Eye (tissue), 1 donor: ENCODE data around the gene PTPRR.
A peak's percentile ranks its signal among the peaks of the same experiment; 100 is the strongest.

ENCODE experiments used
- DNase-seq: peaks from one replicate; pipeline ENCODE4 v3.0.0-alpha.2; 2015

PTPRR gene

DNA sequence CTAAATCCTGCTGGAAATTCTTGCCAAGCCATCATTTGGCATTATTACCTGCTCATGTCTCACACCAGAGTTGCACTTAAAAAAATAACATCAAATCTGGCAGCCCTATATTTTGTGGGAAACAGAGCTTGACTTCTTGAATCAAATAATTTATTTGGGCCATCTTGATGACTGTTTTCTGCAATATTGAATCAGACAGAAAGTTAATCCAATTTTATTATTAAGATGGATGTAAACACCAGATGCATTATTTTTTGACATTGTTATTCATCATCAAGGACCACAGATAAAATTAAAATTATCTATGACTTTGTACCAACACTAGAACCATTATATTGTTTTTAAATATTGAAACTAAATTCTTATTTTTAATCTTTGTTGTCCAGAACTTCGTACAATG, 132.9 kb downstream of the PTPRR start:
- no peak for DNase-seq

DNA sequence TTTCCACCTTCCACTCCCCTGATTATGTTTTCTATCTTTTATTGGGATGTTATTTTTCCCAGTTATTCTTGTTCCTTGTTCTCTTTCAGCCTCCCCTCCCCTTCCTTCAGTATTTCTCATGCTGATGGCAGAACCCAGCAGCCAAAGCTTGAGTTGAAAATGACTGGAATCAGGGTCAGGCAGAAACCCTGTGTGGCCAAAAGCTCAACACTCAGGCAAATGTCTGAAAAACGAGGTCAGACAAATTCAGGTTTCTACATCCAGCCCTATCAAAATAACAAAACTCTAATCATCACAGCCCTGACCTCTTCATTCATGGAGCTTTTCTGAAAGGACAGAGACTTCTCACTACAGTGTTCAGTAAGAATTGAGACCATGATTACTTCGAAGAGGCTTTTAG, 134.6 kb downstream of the PTPRR start:
- DNase-seq = peak; percentile 10

DNA sequence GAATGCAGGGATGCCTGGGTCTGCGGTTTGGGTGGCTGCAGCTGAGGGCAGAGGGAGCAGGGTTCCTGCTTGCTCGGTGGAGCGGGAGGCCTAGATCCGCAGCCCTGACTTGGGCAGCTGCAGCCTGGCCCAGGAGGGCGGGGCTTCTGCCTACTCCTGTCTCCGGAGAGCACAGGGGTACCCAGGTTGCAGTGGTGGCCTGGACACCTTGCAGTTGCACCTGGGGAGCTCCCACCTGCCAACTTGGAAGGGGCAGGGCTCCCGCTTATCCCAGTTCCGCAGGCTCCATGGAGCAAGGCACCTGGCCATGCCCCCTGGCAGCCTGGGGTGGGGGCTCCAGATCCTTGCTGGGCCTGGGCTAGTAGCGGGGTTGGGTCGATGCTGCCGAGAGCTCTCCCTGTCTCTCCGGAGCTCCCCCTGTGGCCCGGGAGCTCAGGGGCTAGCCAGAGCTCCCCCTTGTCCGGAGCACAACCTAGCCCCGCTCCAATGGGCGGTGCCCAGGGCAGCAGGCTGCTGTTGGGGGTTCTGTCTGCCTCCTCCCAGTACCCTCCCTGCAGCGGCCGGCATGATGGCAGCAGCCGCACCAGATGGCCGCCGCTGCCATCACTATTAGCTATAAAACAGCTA, 136.4 kb downstream of the PTPRR start:
- no peak for DNase-seq

DNA sequence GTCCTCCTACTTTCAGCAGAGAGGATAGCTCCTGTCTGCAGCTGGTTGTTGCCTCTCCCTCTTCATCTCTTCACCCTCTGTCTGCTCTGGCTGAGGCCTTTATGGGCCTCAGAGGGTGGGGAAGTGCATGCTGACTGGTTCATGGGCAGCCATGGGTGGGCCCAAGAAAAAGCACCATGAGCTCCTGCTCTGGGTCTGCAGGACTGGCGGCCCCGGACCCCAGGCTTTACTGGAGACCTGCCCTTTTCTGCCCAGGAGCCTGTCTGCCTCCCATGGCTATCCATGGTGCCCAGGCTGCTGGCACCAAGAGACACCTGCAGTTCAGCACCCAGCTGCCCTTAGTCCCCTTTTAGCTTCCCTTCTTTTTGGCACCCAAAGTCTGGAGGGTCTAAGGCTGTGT, 137.1 kb downstream of the PTPRR start:
- no peak for DNase-seq

DNA sequence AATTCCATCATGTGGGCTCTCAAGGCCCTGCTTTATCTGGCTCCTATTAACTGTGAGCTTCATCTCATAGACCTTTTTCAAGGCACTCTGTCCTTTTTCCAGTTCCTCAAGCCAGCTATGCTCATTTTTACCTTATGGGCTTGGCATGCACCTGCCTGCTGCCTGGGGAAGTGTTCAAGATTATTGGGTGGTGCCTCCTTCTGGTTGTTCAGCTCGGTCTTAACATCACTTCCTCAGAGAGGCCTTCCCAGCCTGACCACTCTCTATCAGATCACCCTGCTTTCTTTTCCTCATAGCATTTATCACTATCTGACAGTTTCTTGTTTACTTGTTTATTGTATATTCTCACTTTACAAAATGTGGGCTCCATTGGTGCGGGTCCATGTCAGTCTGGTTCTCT, 141.3 kb downstream of the PTPRR start:
- DNase-seq = no peak

DNA sequence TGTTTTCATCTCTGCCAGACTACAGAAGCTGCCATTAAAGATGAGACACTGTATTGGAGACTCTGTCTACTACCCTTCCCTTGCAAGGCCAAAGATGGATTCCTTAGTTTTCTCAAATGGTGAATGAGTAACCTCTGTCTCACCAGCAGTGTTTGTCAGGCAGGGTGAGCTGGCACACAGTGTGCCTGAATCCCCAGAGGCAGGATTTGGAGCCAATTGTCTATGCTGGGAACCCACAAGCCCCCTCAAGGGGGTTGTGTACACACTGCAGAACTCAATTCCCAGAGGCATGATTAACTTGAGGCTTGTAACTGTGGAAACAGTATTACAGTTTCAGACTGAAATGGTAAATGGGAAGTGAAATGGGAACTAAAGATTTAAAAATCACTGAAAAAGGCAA, 146.5 kb downstream of the PTPRR start:
- no peak for DNase-seq

DNA sequence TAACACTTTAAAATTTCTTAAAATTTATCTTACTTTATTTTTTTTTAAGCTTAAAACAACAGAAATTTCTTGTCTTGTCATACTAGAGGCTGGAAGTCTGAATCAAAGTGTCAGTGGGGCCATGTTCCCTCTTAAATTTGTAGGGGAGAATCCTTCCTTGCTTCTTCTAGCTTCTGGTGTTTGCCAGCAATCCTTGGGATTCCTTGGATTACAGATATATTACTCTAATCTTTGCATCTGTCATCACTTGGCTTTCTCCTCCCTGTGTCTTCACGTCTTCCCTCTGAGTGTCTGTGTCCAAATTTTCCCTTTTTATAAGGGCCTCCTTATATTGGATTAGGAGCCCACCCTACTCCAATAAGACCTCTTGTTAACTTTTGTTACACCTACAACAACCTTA, 147.7 kb downstream of the PTPRR start:
- no peak for DNase-seq

DNA sequence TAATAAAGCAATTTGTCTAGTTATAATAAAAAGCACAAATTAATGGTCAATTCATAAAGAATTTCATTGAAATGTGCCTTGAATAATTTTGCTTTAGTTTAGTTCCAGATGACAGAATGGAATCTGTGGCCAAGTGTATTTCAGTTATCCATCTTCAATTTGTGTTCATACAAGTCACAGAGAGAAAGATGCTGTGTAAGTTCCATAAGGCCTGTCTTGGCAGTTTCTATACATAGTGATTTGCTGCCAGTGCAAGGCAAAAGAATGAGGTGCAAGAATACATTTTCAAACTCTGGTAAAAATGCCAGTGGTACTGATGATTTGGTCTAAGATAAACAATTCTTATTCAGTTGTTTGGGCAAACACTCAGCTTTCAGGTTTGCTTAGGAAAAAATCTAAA, 149.0 kb downstream of the PTPRR start:
- DNase-seq = no peak

DNA sequence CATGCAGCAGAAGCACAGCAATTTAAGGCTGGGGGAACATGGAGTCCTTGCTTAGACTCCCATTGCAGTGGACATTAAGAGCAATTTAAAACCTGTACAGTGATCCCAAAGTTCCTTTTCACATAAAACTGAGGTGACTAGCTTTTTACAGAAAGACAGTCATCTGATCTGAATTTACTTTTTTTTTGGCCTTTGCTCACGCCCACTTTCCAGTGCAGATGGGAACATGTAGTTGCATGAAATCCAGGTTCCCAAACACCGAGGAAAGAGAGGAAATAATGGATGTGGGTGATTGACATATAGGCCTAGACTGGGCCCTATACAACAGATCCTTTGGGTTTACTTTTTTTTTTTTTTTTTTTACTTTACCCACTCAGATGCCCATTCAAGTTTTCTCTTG, 156.9 kb downstream of the PTPRR start:
- DNase-seq = no peak

DNA sequence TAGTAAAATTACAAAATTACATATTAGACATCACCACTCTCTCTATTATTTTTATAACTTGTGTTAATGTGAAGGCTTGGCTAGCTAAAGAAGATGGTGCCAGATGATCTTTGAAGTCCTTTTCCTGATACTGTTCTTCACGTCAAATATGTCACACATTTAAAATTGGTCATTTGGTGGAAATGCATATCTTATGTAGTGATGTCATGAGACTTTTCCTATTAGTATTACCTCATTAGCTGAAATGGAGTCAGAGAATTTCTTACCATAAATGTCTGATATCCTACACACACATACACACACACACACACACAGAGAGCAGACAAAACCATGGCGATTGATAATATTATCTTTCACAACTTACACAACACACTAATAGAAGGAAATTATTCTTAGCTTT, 158.5 kb downstream of the PTPRR start:
- DNase-seq = no peak

- DNase-seq = no peak
Measured at GRCh38 chr12:70759161-70759918, 161.2 kb downstream of the PTPRR start.

DNA sequence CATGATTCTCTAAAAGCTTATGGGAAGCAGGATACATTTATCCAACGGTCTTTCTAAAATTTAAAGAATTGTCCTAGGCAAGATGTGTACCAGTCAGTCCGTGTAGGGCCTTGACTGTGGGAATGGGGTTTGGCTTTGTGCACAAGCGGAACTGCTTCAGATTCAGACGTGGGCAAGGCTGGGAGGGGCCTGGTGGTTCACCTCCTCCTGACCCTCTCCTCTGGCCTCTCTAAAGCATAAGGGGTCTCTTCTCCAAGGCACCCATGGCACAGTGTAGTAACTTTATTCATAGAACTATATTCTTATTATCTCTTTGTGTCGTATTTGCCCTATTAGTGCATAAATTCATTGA, 162.1 kb downstream of the PTPRR start:
- no peak for DNase-seq

DNA sequence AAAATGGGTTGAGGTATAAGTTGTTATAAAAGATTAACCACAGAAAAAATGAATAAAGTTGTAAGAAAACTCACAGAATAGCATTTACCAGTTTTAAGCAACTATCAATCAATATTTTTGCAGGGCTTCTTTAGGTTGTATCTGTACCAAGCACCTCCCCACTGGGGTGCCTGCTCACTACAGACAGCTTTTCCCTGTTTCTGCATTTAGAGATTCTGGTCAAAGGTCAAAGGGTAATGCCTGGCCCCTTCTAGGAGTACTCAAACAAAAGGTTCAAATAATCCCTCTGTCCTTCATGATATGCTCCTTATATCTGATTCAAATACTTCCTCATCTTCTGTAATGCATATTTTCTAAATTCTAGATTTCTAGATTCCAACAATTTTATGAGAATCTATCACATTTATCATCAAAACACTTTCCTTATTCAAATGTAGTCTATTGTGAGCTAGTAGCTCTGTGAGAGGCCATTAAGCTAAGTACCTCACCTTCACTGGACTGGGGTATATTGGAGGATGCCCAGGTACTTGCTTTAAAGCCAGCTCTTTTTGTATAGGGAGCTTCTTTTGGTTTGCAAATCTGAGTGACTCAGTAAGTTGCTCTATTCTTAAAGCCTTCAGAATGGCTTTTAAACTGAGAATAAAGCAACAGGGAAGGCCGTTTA, 162.6 kb downstream of the PTPRR start:
- DNase-seq = no peak

GRCh38 chr12:70756791-70757190, 163.7 kb downstream of the PTPRR start:
- DNase-seq = no peak

DNA sequence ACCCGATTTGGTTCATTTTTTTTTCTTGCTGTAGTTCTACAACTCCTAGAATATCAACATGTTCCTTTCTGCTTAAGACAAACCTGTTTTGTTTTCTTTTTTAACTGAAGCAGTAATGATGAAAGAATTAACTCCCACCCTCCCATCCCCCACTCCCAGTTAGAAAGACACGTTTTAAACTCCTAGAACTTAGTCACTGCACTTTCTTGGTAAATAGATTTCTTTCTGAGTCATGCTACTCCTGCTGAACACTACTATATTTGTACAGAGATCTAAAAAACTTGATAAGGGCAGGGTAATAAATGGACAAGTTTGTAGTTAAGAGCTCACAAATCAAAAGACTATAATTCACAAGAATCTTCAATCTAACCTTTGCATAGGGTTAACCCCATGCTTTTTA, 164.4 kb downstream of the PTPRR start:
- no peak for DNase-seq

GRCh38 chr12:70754330-70754741, 166.2 kb downstream of the PTPRR start:
- no peak for DNase-seq

DNA sequence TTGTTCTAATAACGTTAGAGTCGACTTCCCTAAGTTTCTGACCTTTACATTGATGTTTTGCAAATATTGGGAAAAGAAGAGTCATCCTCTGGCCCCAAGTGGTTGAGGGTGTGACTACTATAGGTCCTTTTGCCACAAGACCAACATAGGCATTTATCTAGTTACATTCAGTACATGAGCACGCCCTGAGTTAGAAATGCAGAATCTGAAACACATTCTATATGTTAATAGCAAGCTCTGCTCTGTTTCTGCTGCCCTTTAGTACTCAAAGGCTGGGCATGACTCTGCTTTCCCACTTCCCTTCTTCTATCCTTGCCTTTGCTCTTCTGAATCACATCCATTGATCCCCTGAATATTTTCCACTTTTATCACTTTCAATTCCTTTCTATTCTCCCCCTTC, 168.2 kb downstream of the PTPRR start:
- DNase-seq = no peak

GRCh38 chr12:70749931-70750330, 170.6 kb downstream of the PTPRR start:
- DNase-seq = no peak

GRCh38 chr12:70748809-70749208, 171.7 kb downstream of the PTPRR start:
- DNase-seq = no peak

GRCh38 chr12:70747445-70748260, 172.9 kb downstream of the PTPRR start:
- DNase-seq = no peak

DNA sequence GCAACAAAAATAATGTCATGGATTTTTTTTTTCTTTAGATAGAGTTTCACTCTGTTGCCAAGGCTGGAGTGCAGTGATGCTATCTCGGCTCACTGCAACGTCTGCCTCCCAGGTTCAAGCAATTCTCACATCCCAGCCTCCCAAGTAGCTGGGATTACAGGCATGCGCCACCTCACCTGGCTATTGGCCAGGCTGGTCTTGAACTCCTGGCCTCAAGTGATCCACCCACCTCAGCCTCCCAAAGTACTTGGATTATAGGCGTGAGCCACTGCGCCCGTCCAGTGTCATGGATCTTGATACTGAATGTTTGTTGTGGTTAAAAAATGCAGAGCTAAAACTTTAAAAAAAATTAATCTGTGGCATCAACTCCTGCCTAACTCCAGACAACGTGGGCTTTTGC, 175.5 kb downstream of the PTPRR start:
- DNase-seq = no peak

GRCh38 chr12:70744178-70744577, 176.4 kb downstream of the PTPRR start:
- no peak for DNase-seq

GRCh38 chr12:70741256-70741655, 179.3 kb downstream of the PTPRR start:
- no peak for DNase-seq

GRCh38 chr12:70739756-70740155, 180.8 kb downstream of the PTPRR start:
- no peak for DNase-seq
